Tongue (tissue), 3 donors: ENCODE measurements around the gene CRPPA. TPM values are rescaled to one million over a fixed set of nuclear protein-coding genes. Genes with fewer than 3 reads are reported as not detected.
"Not testable (repeated sequence)": the region's sequence is repeated elsewhere in the genome, so short reads cannot be mapped to it uniquely, and the experiment has no call there.

Experiments
- DNase-seq: peaks from one replicate; pipeline ENCODE4 v3.0.0-alpha.2; 2015
- small RNA-seq: library from RNA; depleted of rRNA; stranded (forward); fragments of <200 nt; gene quantifications from one replicate; pipeline ENCODE3, GENCODE V24; 2014; ENCODE audit warnings: low replicate concordance
- total RNA-seq: library from RNA; depleted of rRNA; stranded (reverse); fragments of >200 nt; gene quantifications from one replicate; pipeline ENCODE4 v1.2.3, GENCODE V29; 2014

The CRPPA gene
- total RNA-seq, 1 donor from 2014 or later, result 6.9 TPM

DNA sequence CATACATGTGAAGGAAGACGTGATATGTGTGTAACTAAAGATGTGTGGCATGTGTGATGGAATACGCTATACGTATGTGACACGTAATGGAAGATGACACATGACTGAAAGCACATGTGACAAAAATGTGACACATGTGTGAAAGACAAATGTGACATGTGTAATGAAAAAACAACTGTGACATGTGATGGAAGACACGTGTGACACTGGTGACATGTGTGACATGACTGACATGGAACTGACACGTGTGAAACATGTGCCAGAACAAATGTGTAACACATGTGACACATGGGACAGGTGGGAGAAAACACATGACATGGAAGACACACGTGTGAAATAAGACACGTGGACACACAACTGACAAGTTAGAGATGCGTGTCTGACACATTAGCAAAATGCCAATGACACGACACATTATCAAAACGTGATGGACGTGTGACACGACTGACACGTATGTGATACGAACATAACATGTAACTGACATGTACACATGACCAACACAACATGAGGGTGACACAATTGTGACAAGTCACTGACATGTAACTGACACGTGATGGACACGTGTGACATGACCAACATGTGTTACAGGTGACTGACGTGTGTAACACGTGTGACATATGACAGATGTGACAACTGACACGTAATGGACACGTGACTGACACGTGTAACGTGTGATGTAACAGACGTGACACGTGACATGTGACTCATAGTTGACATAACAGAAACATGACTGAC lies 24.4 kb downstream of the CRPPA start:
- peak; percentile 13 for DNase-seq

DNA sequence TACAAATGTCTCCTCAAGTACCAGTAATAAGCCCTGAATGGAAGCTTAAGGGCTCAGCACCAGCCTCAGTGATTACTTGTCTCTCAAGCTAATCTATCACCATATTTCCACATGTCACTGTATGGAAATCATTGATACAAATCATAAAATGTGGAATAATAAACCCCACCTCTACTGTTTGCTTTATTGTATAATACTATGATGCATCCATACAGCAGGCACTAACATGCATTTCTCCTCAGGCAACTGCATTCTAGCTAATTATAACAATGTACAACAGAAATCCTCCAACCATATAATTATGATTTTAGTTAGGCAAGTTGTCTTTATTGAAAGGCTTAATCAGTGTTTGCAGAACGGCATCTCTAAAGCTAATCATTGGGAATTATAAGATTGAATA lies 26.2 kb downstream of the CRPPA start:
- no peak for DNase-seq

DNA sequence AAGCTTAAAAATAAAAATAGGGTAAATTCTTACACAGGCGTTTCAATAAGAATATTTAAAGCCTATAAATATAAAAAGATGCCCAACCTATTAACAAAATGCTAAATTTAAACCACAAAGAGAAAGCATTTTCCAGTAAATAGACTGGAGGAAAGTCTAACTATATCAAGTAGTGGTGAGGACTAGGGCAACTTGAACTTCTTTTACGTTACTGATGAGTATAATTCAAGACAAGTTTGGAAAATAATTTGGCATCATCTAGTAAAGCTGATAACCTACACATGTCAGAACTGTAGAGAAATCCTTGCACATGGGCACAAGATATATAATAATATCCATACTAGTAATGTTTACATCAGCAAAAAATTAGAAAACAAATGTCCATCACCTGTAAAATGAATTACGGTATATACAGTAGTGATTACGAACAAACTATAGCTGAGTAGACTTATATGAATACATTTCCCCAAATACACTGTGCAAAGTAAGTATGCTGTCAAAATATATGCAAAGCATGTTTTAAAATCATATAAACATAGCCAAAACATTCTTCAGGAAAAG lies 27.4 kb downstream of the CRPPA start:
- DNase-seq, result no peak

GRCh38 chr7:16392990-16393523 lies 28.3 kb downstream of the CRPPA start:
- DNase-seq, result no peak

DNA sequence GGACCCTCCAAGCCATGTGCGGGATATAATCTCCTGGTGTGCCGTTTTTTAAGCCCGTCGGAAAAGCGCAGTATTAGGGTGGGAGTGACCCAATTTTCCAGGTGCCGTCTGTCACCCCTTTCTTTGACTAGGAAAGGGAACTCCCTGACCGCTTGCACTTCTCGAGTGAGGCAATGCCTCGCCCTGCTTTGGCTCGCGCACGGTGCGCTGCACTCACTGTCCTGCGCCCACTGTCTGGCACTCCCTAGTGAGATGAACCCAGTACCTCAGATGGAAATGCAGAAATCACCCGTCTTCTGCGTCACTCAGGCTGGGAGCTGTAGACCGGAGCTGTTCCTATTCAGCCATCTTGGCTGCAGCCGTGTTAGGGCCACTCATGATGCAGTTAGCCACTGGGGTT lies 37.6 kb downstream of the CRPPA start:
- not testable (repeated sequence) for DNase-seq

DNA sequence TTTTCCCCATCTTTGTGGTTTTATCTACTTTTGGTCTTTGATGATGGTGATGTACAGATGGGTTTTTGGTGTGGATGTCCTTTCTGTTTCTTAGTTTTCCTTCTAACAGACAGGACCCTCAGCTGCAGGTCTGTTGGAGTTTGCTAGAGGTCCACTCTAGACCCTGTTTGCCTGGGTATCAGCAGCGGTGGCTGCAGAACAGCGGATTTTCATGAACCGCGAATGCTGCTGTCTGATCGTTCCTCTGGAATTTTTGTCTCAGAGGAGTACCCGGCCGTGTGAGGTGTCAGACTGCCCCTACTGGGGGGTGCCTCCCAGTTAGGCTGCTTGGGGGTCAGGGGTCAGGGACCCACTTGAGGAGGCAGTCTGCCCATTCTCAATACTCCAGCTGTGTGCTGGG lies 38.2 kb downstream of the CRPPA start:
- not testable (repeated sequence) for DNase-seq

Small RNAs within 50 kb of the gene (small RNA-seq; reads per million reads assigned to genes)
- gene AC005014.3, result not detected

Other genes starting within 250 kb of the CRPPA start
- 21.8 TPM for gene SOSTDC1, start 44.2 kb upstream of the CRPPA start, total RNA-seq
- gene LRRC72, start 105.3 kb upstream of the CRPPA start, total RNA-seq, result not detected
- gene ANKMY2, start 224.2 kb upstream of the CRPPA start, total RNA-seq, result 33.5 TPM
- 210 TPM for gene BZW2, start 224.6 kb upstream of the CRPPA start, total RNA-seq